ENCODE data around the gene RFESD. TPM values are rescaled to one million over a fixed set of nuclear protein-coding genes. Genes with fewer than 3 reads are reported as not detected.
A peak's percentile ranks its signal among the peaks of the same experiment; 100 is the strongest.

The RFESD gene
- total and polyA plus RNA-seq, 2 of the 13 experiments (the other 11 are each of a cell fraction or from before 2014, with no cell fraction given), result 1.1 to 2.2 TPM

DNA sequence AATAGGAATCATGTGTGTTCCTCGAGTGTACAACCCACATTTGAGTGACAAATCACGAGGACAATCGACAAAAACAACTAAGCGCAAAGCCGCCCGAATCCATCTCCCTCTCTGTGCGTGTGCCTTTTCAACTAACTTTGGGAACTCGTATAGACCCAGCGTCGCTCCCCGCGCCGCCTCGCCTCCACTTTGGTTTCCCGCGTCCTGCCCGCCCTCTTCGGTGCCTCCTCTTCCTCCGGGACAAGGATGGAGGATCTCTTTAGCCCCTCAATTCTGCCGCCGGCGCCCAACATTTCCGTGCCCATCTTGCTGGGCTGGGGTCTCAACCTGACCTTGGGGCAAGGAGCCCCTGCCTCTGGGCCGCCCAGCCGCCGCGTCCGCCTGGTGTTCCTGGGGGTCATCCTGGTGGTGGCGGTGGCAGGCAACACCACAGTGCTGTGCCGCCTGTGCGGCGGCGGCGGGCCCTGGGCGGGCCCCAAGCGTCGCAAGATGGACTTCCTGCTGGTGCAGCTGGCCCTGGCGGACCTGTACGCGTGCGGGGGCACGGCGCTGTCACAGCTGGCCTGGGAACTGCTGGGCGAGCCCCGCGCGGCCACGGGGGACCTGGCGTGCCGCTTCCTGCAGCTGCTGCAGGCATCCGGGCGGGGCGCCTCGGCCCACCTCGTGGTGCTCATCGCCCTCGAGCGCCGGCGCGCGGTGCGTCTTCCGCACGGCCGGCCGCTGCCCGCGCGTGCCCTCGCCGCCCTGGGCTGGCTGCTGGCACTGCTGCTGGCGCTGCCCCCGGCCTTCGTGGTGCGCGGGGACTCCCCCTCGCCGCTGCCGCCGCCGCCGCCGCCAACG lies 26.3 kb upstream of the RFESD start, which contains the start of gene GPR150 (continued):
- TF ChIP-seq, protein P1, sequence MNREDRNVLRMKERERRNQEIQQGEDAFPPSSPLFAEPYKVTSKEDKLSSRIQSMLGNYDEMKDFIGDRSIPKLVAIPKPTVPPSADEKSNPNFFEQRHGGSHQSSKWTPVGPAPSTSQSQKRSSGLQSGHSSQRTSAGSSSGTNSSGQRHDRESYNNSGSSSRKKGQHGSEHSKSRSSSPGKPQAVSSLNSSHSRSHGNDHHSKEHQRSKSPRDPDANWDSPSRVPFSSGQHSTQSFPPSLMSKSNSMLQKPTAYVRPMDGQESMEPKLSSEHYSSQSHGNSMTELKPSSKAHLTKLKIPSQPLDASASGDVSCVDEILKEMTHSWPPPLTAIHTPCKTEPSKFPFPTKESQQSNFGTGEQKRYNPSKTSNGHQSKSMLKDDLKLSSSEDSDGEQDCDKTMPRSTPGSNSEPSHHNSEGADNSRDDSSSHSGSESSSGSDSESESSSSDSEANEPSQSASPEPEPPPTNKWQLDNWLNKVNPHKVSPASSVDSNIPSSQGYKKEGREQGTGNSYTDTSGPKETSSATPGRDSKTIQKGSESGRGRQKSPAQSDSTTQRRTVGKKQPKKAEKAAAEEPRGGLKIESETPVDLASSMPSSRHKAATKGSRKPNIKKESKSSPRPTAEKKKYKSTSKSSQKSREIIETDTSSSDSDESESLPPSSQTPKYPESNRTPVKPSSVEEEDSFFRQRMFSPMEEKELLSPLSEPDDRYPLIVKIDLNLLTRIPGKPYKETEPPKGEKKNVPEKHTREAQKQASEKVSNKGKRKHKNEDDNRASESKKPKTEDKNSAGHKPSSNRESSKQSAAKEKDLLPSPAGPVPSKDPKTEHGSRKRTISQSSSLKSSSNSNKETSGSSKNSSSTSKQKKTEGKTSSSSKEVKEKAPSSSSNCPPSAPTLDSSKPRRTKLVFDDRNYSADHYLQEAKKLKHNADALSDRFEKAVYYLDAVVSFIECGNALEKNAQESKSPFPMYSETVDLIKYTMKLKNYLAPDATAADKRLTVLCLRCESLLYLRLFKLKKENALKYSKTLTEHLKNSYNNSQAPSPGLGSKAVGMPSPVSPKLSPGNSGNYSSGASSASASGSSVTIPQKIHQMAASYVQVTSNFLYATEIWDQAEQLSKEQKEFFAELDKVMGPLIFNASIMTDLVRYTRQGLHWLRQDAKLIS (CRISPR knock-in tag; IDR thresholded peaks at IDR 0.05), result no peak
- TF ChIP-seq ZNF678 (CRISPR knock-in tag; IDR thresholded peaks at IDR 0.05) (peak; percentile 11; the same call in 1 of the 2 replicates), POLR2AphosphoS5 (IDR thresholded peaks at IDR 0.05; ENCODE audit: low read depth, low read length) (no peak), FOXK1 (CRISPR knock-in tag; IDR thresholded peaks at IDR 0.05; ENCODE audit: borderline replicate concordance, low read depth) (0 out of 2 replicates have a peak, but pooled peaks have one; percentile 11), ATF7-NPFF (CRISPR knock-in tag; IDR thresholded peaks at IDR 0.05; ENCODE audit: low read depth) (peak; percentile 63; the same call in 1 of the 2 replicates), ZFYVE20 (CRISPR knock-in tag; IDR thresholded peaks at IDR 0.05; ENCODE audit: borderline replicate concordance, low read depth) (0 out of 2 replicates have a peak, but pooled peaks have one; percentile 62), GATAD1 (CRISPR knock-in tag; IDR thresholded peaks at IDR 0.05) (no peak), SIX4 (CRISPR knock-in tag; IDR thresholded peaks at IDR 0.05) (no peak), ZBTB38 (CRISPR knock-in tag; IDR thresholded peaks at IDR 0.05) (peak; percentile 46; the same call in 1 of the 2 replicates), NFYC (CRISPR knock-in tag; IDR thresholded peaks at IDR 0.05) (no peak)
- TF ChIP-seq, protein P2, sequence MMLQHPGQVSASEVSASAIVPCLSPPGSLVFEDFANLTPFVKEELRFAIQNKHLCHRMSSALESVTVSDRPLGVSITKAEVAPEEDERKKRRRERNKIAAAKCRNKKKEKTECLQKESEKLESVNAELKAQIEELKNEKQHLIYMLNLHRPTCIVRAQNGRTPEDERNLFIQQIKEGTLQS (CRISPR knock-in tag; IDR thresholded peaks at IDR 0.05), result no peak
- TF ChIP-seq, protein P3, sequence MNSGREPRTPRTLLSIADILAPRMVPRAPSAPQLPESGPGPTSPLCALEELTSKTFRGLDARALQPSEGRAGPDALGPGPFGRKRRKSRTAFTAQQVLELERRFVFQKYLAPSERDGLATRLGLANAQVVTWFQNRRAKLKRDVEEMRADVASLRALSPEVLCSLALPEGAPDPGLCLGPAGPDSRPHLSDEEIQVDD (CRISPR knock-in tag; IDR thresholded peaks at IDR 0.05; ENCODE audit: borderline replicate concordance), result peak; percentile 29; the same call in 1 of the 2 replicates
- TF ChIP-seq, protein P4, sequence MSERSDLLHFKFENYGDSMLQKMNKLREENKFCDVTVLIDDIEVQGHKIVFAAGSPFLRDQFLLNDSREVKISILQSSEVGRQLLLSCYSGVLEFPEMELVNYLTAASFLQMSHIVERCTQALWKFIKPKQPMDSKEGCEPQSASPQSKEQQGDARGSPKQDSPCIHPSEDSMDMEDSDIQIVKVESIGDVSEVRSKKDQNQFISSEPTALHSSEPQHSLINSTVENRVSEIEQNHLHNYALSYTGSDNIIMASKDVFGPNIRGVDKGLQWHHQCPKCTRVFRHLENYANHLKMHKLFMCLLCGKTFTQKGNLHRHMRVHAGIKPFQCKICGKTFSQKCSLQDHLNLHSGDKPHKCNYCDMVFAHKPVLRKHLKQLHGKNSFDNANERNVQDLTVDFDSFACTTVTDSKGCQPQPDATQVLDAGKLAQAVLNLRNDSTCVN (CRISPR knock-in tag; IDR thresholded peaks at IDR 0.05; ENCODE audit: borderline replicate concordance), result no peak
- TF ChIP-seq, protein P5, sequence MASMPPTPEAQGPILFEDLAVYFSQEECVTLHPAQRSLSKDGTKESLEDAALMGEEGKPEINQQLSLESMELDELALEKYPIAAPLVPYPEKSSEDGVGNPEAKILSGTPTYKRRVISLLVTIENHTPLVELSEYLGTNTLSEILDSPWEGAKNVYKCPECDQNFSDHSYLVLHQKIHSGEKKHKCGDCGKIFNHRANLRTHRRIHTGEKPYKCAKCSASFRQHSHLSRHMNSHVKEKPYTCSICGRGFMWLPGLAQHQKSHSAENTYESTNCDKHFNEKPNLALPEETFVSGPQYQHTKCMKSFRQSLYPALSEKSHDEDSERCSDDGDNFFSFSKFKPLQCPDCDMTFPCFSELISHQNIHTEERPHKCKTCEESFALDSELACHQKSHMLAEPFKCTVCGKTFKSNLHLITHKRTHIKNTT (CRISPR knock-in tag; IDR thresholded peaks at IDR 0.05), result no peak
- TF ChIP-seq, protein P6, sequence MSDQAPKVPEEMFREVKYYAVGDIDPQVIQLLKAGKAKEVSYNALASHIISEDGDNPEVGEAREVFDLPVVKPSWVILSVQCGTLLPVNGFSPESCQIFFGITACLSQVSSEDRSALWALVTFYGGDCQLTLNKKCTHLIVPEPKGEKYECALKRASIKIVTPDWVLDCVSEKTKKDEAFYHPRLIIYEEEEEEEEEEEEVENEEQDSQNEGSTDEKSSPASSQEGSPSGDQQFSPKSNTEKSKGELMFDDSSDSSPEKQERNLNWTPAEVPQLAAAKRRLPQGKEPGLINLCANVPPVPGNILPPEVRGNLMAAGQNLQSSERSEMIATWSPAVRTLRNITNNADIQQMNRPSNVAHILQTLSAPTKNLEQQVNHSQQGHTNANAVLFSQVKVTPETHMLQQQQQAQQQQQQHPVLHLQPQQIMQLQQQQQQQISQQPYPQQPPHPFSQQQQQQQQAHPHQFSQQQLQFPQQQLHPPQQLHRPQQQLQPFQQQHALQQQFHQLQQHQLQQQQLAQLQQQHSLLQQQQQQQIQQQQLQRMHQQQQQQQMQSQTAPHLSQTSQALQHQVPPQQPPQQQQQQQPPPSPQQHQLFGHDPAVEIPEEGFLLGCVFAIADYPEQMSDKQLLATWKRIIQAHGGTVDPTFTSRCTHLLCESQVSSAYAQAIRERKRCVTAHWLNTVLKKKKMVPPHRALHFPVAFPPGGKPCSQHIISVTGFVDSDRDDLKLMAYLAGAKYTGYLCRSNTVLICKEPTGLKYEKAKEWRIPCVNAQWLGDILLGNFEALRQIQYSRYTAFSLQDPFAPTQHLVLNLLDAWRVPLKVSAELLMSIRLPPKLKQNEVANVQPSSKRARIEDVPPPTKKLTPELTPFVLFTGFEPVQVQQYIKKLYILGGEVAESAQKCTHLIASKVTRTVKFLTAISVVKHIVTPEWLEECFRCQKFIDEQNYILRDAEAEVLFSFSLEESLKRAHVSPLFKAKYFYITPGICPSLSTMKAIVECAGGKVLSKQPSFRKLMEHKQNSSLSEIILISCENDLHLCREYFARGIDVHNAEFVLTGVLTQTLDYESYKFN (CRISPR knock-in tag; conservative IDR thresholded peaks at IDR 0.05), result no peak
- TF ChIP-seq, protein P7, sequence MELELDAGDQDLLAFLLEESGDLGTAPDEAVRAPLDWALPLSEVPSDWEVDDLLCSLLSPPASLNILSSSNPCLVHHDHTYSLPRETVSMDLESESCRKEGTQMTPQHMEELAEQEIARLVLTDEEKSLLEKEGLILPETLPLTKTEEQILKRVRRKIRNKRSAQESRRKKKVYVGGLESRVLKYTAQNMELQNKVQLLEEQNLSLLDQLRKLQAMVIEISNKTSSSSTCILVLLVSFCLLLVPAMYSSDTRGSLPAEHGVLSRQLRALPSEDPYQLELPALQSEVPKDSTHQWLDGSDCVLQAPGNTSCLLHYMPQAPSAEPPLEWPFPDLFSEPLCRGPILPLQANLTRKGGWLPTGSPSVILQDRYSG (CRISPR knock-in tag; IDR thresholded peaks at IDR 0.05), result 0 out of 2 replicates have a peak, but pooled peaks have one; percentile 16
